ENCODE data around the gene C13orf42. TPM values are rescaled to one million over a fixed set of nuclear protein-coding genes. Genes with fewer than 3 reads are reported as not detected.

Gene C13orf42
- total and polyA plus RNA-seq, 2 experiments from 2014 or later = 9.4 to 96.5 TPM

GRCh38 chr13:51151463-51151862, 40.4 kb upstream of the C13orf42 start:
- no peak for ATAC-seq
- peaks cover 78% of the 10 kb centered on the region for H3K4me1 Mint-ChIP-seq

More at GRCh38 chr13:51151463-51151862, 40.4 kb upstream of the C13orf42 start:
- no peak for DNase-seq (ENCODE audit: low spot score)
- Mint-ChIP-seq H3K9me3 (peaks cover 10% of the 10 kb centered on the region; the same call in 1 of the 3 replicates), H3K27me3 (ENCODE audit: insufficient read depth, low read depth, poor library complexity) (peaks cover 2% of the 10 kb centered on the region), H3K36me3 (ENCODE audit: low read depth) (peaks cover 41% of the 10 kb centered on the region), H3K27ac (no peak overlapping the region), H3K4me3 (no peak overlapping the region)
- Histone ChIP-seq H3K27me3 (ENCODE audit: insufficient read depth) (no peaks in the 10 kb centered on the region), H2AFZ (no peak overlapping the region), H3K4me3 (no peak overlapping the region), H3F3A (replicated peaks; ENCODE audit: low read depth) (no peaks in the 10 kb centered on the region; the same call in 1 of the 2 replicates), H4K20me1 (replicated peaks; ENCODE audit: insufficient read depth) (no peaks in the 10 kb centered on the region), H3K9me2 (ENCODE audit: insufficient read depth) (no peaks in the 10 kb centered on the region), H3K79me2 (replicated peaks; ENCODE audit: insufficient read depth) (peaks cover 10% of the 10 kb centered on the region; the same call in 1 of the 2 replicates), H3K4me2 (no peak overlapping the region), H3K36me3 (ENCODE audit: insufficient read depth) (no peaks in the 10 kb centered on the region), H3K4me1 (ENCODE audit: insufficient read depth) (peaks cover 67% of the 10 kb centered on the region), H3K27ac (ENCODE audit: low read depth) (no peak overlapping the region)
- TF ChIP-seq CTCF (conservative IDR thresholded peaks at IDR 0.05; ENCODE audit: low read depth in 2 of 2) (no peak), CREB1 (CRISPR knock-in tag; IDR thresholded peaks at IDR 0.05; ENCODE audit: low read depth) (no peak), STAT1 (IDR thresholded peaks at IDR 0.05; ENCODE audit: unreplicated experiment) (no peak), ZNF462 (CRISPR knock-in tag; IDR thresholded peaks at IDR 0.05) (no peak), JUNB (IDR thresholded peaks at IDR 0.05; ENCODE audit: unreplicated experiment) (no peak), POLR2AphosphoS5 (IDR thresholded peaks at IDR 0.05; ENCODE audit: low read depth) (no peak), EZH2 (IDR thresholded peaks at IDR 0.05; ENCODE audit: low read depth, unreplicated experiment) (no peak), REST (IDR thresholded peaks at IDR 0.05; ENCODE audit: unreplicated experiment) (no peak), EZH2phosphoT487 (IDR thresholded peaks at IDR 0.05; ENCODE audit: unreplicated experiment) (no peak), NANOG (IDR thresholded peaks at IDR 0.05; ENCODE audit: borderline replicate concordance) (no peak)

Data from GM23338 (cell line).